Effector CD8-positive, alpha-beta T cell (primary cell): ENCODE data around the gene RNF181.
A peak's percentile ranks its signal among the peaks of the same experiment; 100 is the strongest.
"Not testable (repeated sequence)": the region's sequence is repeated elsewhere in the genome, so short reads cannot be mapped to it uniquely, and the experiment has no call there.

Experiments used
- DNase-seq: peaks from one replicate; lab custom pipeline; 2025; lab: John Stamatoyannopoulos, UW

RNF181 gene

GRCh38 chr2:85596486-85597143 lies 1.1 kb downstream of the RNF181 start:
- DNase-seq = no peak

- no peak for DNase-seq
Observed at GRCh38 chr2:85597241-85597640, 1.7 kb downstream of the RNF181 start.

GRCh38 chr2:85598594-85599340 lies 3.2 kb downstream of the RNF181 start:
- no peak for DNase-seq

GRCh38 chr2:85599468-85600234 lies 4.1 kb downstream of the RNF181 start:
- DNase-seq = no peak

GRCh38 chr2:85600235-85600575 lies 4.7 kb downstream of the RNF181 start:
- no peak for DNase-seq

- no peak for DNase-seq
Observed at GRCh38 chr2:85600951-85601770, 5.6 kb downstream of the RNF181 start.

GRCh38 chr2:85601771-85602475 lies 6.4 kb downstream of the RNF181 start:
- DNase-seq = no peak

GRCh38 chr2:85602476-85603234 lies 7.1 kb downstream of the RNF181 start, which contains the start of gene TMEM150A:
TSS of gene TMEM150A (minus strand) at chr2:85602698. CDS start at chr2:85601948, 750 bp downstream.
- DNase-seq = peak; percentile 71

- not testable (repeated sequence) for DNase-seq
Observed at GRCh38 chr2:85604133-85604444, 8.5 kb downstream of the RNF181 start.

- DNase-seq = no peak
Observed at GRCh38 chr2:85604568-85605339, 9.2 kb downstream of the RNF181 start.

GRCh38 chr2:85605406-85606115 lies 10.0 kb downstream of the RNF181 start:
- DNase-seq = no peak

GRCh38 chr2:85606116-85606455 lies 10.5 kb downstream of the RNF181 start:
- DNase-seq = no peak

GRCh38 chr2:85607268-85608215 lies 12.0 kb downstream of the RNF181 start:
- no peak for DNase-seq

GRCh38 chr2:85611217-85611704 lies 15.7 kb downstream of the RNF181 start:
- no peak for DNase-seq

GRCh38 chr2:85611705-85612587 lies 16.4 kb downstream of the RNF181 start, which contains the start of gene C2orf68:
TSS of gene C2orf68 (minus strand) at chr2:85612066. CDS start at chr2:85611984, 82 bp downstream.
- DNase-seq = peak; percentile 69

- DNase-seq = no peak
Observed at GRCh38 chr2:85613717-85614515, 18.4 kb downstream of the RNF181 start.
